Skin epidermis (tissue), 12 donors: ENCODE measurements around the gene POU2F3.

Experiments used
- H3K27ac ChIP-seq, 21 experiments: fragments of 200-600 bp; sonication (generic) in 11 of 21; one replicate each; pipeline ENCODE4 v1.5.0; 2020; ENCODE audit warnings: mild to moderate bottlenecking in 3 of 21, inconsistent platforms in 2 of 21, moderate library complexity in 2 of 21
- H3K4me3 ChIP-seq, 7 experiments: fragments of 200-600 bp; sonication (generic) in 2 of 7; one replicate each; pipeline ENCODE4 v1.5.0; 2020; ENCODE audit warnings: inconsistent platforms in 2 of 7, mild to moderate bottlenecking in 2 of 7, moderate library complexity in 1 of 7

The POU2F3 gene

DNA sequence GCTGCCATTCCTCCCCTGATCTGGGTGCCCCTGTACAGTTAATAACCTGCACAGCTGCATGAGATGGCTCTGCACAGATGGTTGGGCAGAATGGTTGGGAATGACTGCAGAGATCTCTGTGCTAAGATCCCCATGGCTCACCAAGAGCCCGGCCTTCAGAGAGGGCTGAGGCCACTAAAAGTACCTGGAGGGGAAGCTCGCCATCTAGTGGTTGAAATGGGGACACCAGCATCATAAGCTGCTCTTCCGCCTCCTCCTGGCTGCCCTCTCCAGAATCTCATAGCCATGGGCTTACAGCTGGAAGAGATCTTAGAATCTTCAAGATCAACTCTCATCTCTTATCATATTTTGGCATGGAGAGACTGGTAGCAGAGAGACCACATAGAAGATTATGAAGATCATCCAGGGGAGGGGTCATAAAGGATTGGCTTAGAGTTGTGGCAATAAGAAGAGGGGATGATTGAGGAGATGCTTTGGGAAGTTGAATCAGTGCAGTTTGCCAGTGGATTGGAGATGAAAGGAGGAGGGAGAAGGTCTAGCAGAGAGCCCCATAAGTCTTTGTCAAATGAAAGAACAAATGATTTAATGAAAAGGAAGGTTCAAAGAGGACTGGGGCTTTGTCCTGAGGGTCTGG lies 63.2 kb downstream of the POU2F3 start:
- Histone ChIP-seq H3K27ac (peak overlapping the region in 13 of 21 experiments; percentile 5 to 67 (median 54)), H3K4me3 (no peak overlapping the region)

DNA sequence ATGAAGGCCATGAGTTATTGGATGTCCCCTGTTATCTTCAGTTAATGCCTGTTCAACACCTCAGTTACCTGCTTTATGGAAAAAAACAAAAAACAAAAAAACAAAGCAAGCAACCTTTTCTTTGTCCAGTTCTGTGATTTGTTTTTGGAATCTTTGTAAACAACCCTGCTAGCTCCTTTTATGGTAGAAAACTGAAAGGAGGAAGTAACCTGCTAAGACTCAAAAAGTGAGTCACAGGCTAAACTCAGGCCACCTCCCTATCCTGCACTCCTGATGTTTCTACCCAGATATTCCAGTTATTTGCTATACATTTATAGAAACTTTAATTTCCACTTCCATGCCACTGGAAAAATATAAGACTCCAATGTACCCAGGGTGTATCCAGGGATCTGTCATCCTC lies 64.6 kb downstream of the POU2F3 start:
- H3K27ac ChIP-seq = peak overlapping the region in 6 of 21 experiments; percentile 21 to 54 (median 44)

GRCh38 chr11:120305286-120305685 lies 65.3 kb downstream of the POU2F3 start:
- Histone ChIP-seq H3K4me3 (no peak overlapping the region), H3K27ac (peak overlapping the region in 4 of 21 experiments; percentile 26 to 54 (median 29))

More for the DNA sequence above, 64.6 kb downstream of the POU2F3 start:
- H3K4me3 ChIP-seq = no peak overlapping the region

GRCh38 chr11:120306519-120307242 lies 66.7 kb downstream of the POU2F3 start:
- Histone ChIP-seq H3K4me3 (no peak overlapping the region), H3K27ac (peak overlapping the region in 8 of 21 experiments; percentile 5 to 54 (median 30))

DNA sequence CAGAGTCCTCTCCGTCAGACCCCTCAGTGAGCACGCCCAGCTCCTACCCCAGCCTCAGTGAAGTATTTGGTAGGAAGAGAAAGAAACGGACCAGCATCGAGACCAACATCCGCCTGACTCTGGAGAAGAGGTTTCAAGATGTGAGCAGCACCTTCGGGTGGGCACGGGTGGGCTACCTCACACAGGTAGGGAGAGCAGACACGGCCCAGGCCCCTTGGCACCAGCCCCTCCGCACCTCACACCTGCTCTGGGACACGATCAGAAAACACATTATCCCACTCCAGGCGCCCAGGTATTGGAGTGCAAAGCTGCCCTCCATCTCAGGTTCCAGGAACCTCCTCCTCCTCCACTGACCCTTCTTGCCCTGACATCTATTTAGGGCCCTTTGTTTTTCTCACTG lies 67.5 kb downstream of the POU2F3 start:
- H3K27ac ChIP-seq = peak overlapping the region in 2 of 21 experiments; percentile 5 to 35
- H3K4me3 ChIP-seq = no peak overlapping the region

GRCh38 chr11:120308081-120308480 lies 68.1 kb downstream of the POU2F3 start:
- no peak overlapping the region for H3K27ac ChIP-seq
- H3K4me3 ChIP-seq = no peak overlapping the region

- Histone ChIP-seq H3K27ac (peak overlapping the region in 1 of 21 experiments; percentile 23), H3K4me3 (no peak overlapping the region)
Measured at GRCh38 chr11:120310870-120311269, 70.9 kb downstream of the POU2F3 start.

- H3K27ac ChIP-seq = peak overlapping the region in 13 of 21 experiments; percentile 2 to 89 (median 23)
- no peak overlapping the region for H3K4me3 ChIP-seq
Measured at GRCh38 chr11:120314861-120315260, 74.9 kb downstream of the POU2F3 start.

- H3K27ac ChIP-seq = peak overlapping the region in 19 of 21 experiments; percentile 26 to 89 (median 70)
- peak overlapping the region in 1 of 7 experiments; percentile 9 for H3K4me3 ChIP-seq
Measured at GRCh38 chr11:120316880-120317688, 77.1 kb downstream of the POU2F3 start.

DNA sequence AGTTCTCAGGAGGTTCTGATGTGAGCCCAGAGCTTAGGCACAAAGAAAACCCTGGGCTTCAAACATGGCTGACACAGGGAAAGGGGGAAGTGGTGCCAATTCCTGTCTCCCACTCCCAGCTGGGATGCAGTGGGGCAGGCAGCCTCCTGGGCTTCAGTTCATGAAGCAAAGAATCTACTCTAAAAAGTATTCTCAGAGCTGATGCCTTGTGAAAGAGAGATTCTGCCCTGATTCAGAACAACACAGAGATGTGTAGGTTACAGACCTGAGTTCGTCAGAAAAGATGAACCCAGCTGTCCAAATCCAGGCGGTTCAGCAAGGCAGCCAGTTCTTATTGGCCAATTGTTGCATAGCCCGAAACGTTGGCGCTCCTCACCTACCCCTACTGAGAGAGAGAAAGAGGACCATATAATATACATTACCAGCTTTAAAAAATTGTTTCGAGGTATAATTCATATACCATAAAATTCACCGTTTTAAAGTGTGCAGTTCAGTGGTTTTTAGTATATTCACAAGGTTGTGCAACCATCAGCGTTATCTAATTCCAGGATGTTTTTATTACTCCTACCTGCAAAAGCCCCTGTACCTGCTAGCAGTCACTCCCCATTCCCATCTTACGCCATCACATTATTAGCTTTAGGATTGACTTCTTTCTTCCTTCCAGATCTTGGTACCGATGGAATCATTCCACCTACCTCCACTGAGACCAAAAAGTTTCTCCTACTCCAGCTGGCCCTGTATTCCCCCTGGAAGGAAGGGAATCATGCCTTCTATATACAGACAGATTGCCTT lies 77.9 kb downstream of the POU2F3 start:
- Histone ChIP-seq H3K4me3 (no peak overlapping the region), H3K27ac (peak overlapping the region in 19 of 21 experiments; percentile 26 to 89 (median 70))

GRCh38 chr11:120318906-120319305 lies 79.0 kb downstream of the POU2F3 start:
- peak overlapping the region in 1 of 21 experiments; percentile 68 for H3K27ac ChIP-seq
- no peak overlapping the region for H3K4me3 ChIP-seq

DNA sequence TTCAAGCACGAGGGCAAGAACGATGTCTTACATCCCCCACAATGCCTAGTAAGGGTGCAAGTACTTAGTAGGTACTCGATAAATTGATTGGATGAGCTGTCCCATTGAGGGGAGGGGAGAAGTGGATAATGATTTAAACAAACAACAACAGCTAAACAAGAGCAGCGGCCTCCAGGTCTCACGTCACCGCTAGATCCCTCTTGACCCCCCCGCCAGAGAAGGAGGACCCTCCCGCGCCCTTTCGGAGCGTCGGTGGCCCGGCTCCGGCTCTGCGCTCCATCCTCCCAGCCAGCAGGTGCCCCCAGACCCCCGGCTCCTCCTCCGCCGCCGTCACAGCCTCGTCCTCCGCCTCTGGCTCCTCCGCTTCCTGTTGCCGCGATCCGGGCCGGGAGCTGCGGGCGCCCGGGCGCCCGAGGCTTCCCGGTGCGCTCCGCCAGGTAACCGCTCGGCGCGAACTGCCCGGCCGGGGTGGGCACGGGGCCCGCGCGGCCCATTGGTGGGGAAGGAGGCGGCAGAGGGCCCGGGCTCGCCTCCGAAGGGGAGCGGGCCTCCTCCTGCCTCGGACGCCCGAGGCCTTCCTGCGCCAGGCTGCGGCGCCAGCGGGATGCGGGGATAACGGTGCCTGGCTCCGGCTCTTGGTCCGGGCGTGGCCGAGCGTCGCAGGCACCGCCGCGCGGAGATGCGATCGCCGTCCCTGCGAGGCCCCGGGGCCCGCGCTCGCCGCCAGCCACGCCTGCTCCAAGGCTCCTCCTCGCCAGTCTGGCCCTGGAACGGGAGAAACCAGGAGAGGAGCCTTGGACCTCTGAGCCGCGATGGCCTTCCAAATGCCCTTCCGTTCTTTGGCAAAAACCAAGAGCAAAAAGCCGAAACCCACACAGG lies 85.2 kb downstream of the POU2F3 start, which contains the start of gene TLCD5:
TSS of gene TLCD5 (plus strand) at position 368 of the 879 bp plus-strand sequence. CDS start 2,143 bp downstream, outside the sequence.
- peak within 1 kb of the TSS; percentile 46 to 81 (median 71) for H3K4me3 ChIP-seq
- H3K27ac ChIP-seq = peak within 1 kb of the TSS in 20 of 21 experiments; percentile 28 to 93 (median 78)

DNA sequence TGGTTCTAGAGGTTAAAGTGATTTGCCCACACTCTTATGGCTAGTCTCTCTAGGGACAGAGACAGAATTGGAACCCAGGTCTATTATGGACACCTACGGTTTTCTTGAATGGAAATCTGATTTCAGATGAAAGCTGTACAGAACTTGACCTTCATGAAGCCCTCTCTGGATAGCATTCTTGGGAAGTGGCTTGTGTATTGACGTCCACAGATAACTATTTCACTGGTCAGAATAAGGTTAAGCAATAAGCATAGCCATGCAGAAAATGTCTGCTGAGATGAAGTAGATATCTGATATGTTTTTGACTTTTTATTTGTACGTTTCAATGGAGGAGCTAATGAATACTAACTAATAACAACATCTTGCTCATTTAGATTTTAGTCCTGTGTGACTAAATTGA lies 86.3 kb downstream of the POU2F3 start:
- peak overlapping the region in 6 of 21 experiments; percentile 65 to 93 (median 86) for H3K27ac ChIP-seq
- H3K4me3 ChIP-seq = peak overlapping the region in 1 of 7 experiments; percentile 78

DNA sequence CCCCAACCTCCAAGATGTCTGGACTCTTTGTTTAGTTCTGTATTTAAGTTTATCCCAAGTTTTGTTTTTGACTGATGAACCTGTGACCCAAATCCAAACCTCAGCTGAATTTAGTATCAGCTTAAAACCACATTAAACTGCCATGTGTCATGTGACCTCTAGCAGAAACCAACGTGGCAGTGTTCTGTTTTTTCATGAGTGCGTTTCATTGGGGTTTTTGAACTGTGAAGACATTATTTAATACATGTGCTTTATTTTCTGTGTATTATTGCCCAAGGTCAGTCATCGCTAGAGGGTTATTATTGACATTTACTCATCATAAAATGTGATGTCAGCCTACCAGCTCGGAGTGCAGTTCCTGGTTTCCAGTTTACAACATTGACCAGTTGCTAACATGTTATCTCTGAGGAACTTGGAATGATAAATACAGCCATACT lies 86.9 kb downstream of the POU2F3 start:
- H3K4me3 ChIP-seq = no peak overlapping the region
- H3K27ac ChIP-seq = no peak overlapping the region

DNA sequence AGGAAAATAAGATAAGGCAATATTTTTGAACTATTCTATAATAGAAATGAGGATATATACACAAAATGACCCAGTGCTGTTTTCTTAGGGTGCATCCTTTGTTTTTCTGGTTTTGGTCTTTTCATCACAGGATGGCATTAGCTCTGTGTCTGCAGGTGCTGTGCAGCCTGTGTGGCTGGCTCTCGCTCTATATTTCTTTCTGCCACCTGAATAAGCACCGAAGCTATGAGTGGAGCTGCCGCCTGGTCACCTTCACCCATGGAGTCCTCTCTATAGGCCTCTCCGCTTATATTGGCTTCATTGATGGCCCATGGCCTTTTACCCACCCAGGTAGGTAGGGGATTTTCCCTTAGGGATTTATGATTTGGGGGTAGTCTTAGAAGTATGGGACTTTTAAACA lies 87.4 kb downstream of the POU2F3 start:
- no peak overlapping the region for H3K4me3 ChIP-seq
- H3K27ac ChIP-seq = no peak overlapping the region

DNA sequence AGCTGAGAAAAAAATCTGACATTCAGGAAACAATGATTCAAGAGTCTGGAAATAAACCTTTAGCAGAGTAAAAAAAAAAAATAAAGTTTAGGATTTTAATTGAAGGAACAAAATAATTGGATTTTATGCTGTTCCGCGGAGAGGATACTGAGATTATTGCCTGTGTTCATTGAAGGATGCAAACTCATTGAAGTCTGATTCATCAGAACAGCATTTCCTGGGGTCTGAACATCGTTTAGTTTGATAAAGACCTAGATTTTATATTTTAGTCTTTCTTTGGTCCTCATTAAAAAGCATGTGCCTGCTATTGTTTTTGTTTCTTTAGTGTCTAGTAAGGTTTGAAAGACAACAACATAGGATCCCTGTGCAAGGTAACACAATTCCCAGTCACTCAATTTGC lies 89.6 kb downstream of the POU2F3 start:
- no peak overlapping the region for H3K27ac ChIP-seq

DNA sequence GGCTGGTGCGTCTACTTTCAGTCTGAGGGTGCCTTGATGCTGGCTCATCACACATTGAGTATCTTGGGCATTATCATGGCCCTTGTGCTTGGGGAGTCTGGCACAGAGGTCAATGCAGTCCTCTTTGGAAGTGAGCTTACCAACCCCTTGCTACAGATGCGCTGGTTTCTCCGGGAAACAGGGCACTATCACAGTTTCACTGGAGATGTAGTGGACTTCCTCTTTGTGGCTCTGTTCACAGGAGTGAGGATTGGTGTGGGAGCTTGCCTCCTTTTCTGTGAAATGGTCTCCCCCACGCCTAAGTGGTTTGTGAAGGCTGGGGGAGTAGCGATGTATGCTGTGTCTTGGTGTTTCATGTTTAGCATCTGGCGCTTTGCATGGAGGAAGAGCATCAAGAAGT lies 90.1 kb downstream of the POU2F3 start:
- Histone ChIP-seq H3K4me3 (no peak overlapping the region), H3K27ac (no peak overlapping the region)

More for the DNA sequence above, 89.6 kb downstream of the POU2F3 start:
- H3K4me3 ChIP-seq = no peak overlapping the region
